Activated T-helper 1 cell treated with Interleukin-2 at 50 U/mL for 16 hours (primary cell): ENCODE measurements around the gene ZNF697.

Experiments used
- DNase-seq: peaks from one replicate; pipeline ENCODE4 v3.0.0-alpha.2; 2020; ENCODE audit warnings: low read depth

ZNF697 gene

DNA sequence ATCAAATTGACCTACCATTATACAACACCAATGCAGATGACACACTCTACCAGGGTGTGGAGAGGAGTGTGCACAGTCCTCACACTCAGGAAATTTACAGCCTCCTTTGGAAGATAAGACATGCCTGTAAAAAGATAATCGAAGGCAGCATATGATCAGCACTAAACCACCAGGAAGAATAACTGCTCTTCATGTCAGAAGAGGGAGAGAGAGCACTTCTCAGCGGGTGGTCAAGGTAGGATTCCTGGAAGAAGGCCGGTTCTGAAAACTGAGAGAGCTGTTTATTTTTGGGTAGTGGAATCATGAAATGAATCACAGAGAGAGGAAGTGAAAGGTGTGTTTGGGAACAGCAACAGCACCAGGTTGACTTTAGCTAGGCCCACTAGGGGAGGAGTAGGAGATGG is 14.0 kb upstream of the ZNF697 start:
- no peak for DNase-seq

- DNase-seq = no peak
Observed at GRCh38 chr1:119660253-119661083, 12.4 kb upstream of the ZNF697 start.

GRCh38 chr1:119659628-119660027 is 11.6 kb upstream of the ZNF697 start:
- DNase-seq = no peak

DNA sequence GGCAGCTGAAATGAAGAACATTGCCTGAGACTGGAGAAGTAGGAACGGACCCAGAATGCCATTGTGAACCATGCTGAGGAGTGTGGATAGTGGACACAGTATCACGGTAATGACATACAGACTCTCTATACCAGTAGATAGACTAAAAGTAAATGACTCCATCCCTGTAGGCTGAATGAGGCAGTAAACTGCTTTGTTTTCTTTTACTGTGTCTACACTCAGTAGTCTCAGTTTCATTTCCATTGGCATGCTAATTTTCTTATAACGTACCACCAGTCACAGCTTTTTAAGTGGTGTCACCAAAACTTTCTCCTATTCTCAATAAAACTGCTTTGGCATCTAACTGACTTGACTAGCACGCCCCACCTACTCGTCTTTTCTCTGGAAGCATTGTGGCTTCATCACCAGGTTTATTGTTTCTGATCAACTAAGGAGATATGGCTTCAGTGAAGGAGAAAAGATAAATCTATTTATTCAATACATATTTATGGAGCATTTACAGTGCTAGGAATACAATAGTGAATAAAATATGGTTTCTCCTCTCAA is 8.4 kb upstream of the ZNF697 start:
- no peak for DNase-seq

DNA sequence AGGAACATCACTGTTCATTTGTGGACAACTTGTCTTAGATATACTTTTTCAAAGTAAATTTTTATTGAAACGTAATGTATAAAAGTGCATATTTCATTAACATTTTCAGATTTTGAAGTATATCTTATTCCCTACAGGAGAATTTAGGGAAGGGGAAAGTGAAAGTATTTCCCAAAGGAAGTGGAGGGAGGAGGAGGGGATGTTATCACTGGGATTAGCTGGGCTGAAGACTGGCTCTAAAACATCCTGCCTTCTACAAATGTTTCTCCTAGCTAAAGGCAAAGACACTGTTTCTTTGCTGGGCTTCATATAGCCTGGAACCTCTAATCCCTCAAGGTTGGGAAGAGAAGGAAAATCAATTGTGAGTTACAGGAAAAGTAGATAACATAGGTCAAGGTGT is 7.1 kb upstream of the ZNF697 start:
- no peak for DNase-seq

DNA sequence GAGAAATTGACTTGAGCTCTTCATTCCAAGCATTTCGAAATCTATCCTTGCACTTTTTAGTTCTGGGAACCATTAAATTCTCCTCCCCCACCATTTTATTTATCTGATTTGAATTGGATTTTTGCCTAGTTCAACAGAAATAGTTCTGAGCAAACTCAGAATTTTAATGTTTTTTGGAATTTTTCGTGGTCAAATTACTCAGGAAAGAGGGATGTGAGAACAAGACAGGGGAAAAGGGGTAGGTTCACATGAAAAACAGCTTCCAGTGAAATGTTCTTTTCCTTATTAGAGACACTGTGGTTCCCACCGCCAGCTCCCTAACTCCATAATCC is 5.7 kb upstream of the ZNF697 start:
- DNase-seq = no peak

DNA sequence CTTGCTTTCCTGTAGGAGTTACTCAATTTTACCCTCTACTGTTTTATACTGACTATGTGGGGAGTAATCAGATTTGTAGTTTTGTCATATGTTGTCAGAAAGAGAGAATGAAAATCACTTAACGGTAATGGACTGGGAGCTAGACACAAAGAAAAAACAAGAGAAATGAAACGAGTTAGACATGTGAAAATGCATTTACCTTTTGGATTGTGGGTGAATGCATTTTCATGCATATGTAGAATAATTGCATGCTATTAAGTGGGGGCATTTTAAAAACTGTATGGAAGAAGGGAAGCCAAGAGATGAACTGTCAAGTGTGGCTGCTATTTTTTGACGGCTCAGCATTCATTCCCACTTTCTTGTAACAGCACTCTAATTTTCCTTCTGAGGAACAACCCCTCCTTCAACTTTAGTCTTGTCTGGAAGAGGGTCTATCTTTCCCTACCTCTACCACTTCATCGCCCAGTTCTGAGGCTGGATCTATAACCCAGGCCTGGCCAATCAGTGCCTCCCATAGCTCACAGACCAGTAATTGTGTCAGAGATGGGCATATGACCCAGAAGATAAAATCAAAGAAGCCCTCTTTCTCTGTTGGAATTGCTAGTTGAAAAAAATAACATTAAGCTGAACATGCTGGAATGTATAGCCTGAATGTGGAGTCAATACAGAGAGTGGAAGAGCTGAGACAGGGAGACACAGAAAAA is 5.2 kb upstream of the ZNF697 start:
- no peak for DNase-seq

DNA sequence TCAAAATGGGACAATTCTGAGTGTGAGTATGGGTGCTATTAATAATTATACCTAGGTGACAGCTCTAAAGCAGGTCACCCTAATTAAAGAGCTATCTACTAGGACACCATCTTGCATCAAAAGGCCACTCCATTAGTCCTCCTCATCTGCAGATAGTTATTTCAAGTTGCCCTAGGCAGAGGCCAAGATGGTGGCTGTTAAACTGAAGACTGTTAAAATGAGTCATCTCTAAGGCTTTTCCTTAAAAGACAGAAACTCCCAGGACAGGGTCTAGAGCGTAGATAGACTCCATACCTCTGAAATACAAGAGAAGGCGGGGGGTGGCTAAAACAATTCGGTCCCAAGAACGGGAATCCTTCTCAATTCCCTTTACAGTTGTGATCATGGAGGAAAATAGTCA is 4.5 kb upstream of the ZNF697 start:
- no peak for DNase-seq

DNA sequence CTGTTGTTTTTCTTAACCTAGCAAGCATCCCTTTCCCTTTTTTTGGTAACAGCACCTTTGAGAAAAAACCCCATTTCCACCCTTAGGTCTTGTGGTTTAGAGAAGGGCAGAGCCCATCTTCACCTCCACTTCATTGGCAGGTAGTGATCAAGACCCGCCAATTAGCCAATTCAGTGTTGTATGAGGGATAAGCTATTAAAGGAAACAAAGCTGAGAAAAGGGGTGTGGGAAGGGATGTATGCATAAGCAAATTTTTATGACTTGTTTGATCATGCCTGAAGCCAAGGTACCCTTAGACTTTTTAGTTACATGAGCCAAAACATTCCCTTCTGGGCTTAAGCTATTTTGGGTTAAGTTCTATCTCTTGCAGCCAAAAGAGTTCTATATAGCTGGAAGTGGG is 3.6 kb upstream of the ZNF697 start:
- DNase-seq = no peak

DNA sequence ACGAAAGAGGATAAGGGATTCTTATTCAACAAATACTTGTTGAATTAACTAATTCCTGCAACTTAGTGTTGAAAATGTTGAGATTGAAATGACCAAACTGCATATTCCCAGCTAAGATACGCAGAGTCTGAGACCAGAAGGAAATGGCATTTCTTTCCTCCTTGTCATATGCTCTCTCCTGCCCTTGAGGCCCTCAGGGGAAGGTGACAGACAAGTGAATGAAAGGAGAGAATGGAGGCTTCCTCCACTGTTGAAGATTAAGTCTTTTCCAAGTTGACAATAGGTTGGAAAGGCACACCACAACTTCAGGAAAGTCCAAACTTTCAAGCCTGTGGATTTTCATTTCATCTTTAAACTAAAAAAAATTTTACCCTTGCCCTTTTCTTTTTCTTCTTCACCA is 3.1 kb upstream of the ZNF697 start:
- no peak for DNase-seq

GRCh38 chr1:119648620-119649004 is 546 bp upstream of the ZNF697 start:
- DNase-seq = no peak

DNA sequence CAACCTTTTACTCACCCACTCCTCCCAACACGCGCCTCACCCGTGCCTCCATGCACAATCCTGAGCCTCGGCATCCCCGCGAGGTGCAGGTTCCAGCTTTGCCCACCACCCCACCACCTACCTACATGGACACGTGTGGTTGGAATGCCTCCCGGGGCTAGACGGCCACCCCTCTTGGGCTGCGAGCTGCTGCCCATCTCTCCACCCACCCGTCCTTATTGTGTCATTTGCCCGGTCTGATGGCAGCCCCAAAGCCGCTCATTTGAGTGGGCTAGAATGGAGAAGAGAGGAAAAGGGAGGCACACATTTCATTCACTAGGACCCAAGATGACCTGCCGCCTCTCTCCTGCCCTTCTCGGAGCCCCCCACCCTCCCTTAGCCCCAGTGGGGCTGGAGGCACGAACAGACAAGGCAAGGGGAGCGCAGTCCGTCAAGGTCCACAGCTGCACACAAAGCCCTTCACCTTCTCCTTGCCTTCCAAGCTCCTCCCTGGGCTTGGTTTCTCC is 785 bp downstream of the ZNF697 start:
- DNase-seq = no peak

DNA sequence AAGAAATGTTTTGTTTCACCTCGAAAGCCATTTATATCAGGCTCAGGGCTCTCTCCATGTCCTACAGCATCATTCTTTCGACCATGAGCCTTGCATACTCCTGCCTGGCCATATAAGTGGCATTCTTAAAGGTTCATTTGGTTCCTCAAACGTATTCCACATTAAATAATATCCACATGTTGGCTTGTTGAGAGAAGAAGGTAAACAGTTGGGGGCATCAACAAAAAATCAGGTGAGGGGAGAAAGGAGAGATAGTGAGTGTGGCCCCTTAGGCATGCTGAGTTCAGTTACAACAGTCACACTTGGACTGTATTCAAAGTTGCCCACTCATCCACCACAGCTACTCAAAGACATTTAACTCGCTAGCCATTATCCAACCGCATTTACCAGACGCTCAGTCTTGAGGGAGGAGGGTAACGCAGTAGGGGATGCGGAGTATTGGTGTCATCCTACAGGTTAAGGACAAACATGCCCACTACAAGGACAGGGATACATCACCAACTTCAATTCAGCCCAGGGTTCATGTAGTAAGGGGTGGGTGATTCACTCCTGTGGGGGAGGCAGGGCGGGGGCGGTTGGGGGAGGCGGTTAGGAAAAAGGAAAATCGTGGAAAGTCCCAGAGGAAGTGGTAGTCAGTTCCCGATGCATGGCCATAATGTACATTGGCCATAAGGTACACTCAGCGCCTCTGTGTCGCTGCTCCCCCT is 1.4 kb downstream of the ZNF697 start:
- no peak for DNase-seq

DNA sequence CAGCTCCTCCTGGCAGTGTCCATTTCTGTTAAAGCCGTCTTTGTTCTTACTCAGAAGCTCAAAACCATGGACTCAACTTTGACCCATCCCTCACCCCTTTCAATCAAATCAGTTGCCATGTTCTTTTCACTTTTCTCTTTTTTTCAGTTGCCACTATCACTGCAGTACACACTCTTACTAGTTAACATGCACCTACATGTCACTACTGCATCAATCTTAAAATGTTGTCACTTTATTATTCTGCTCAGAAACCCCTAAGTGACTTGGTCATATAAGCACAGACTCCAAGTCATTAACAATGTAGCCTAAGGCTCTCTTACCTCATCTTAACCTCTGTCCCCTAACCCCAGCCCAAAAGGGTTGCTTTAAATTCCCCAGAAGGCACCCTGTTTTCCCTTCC is 9.0 kb downstream of the ZNF697 start:
- DNase-seq = no peak

DNA sequence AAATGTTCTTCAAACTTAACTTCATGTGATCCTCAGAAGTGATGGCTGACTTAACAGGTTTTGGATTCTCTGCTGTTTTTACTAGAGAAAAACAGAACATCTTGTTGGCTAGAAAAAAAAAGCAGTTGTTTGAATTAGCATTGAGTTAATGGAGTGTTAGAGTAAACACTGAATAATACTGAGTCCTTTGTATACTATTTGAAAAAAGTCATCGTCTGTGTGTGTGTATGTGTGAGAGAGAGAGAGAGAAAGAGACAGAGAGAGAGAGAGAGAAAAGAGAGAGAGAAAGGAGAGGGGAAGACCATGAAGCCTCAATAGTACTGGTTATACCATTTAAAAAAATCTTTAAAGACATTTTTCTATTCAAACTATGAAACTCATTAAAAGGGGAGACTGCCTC is 10.4 kb downstream of the ZNF697 start:
- DNase-seq = no peak

GRCh38 chr1:119636491-119637089 is 11.5 kb downstream of the ZNF697 start:
- no peak for DNase-seq

- DNase-seq = no peak
Observed at GRCh38 chr1:119635811-119636390, 12.2 kb downstream of the ZNF697 start.

DNA sequence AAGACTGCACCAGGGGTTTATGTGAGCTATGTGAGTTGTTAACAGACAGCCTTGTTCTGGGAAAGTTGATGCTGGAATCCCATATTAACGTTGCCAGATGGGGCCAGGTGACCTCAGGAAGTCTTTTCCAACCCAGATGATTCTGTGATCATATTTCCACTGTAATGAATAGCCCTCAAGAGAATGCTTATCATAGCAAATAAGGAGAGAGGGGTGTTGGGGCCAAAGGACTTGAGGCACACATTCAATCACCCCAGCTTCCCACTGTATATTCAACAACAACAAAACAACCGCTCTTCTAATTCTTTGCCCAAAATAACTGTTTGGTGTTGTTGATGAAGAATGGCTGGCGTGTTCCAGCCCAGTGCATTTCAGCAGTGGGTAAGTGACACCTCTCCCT is 14.1 kb downstream of the ZNF697 start:
- DNase-seq = no peak

- no peak for DNase-seq
Observed at GRCh38 chr1:119633575-119633974, 14.5 kb downstream of the ZNF697 start.

- no peak for DNase-seq
Observed at GRCh38 chr1:119632841-119633240, 15.2 kb downstream of the ZNF697 start.

GRCh38 chr1:119632103-119632490 is 16.0 kb downstream of the ZNF697 start:
- no peak for DNase-seq
